ENCODE data around the gene PXMP2.

GRCh38 chr12:132689227-132689626, 1.8 kb downstream of the PXMP2 start:
- no peak for TF ChIP-seq CTCF (conservative IDR thresholded peaks at IDR 0.05)
- TF ChIP-seq ZFX (IDR thresholded peaks at IDR 0.05) = no peak
